Measurements from ENCODE around the gene LYST.

DNA sequence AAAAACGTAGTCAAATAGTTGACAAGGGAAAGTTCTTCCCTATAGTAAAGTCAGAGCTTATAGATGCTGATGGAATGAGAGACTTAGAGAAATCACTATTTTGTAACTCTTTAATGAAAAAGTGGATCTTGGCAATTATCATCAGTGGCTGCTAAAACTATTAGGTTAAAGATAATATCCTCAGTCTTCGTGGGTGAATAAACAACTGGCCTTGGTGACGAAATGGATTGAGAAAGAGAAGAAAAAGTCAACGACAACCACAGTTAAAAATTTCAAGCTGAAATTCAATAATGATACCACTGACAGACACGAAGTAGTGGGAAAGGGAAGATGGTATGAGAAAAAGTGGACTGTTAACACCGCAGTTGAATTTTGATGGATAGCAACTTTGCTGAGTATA lies 127.1 kb downstream of the LYST start:
- TF ChIP-seq EZH2phosphoT487 (IDR thresholded peaks at IDR 0.05; ENCODE audit: borderline replicate concordance, low read length) (no peak), CTCF (IDR thresholded peaks at IDR 0.05; ENCODE audit: low read depth, low read length, poor library complexity, severe bottlenecking) (no peak)

All from DOHH2 (cell line).